ENCODE results near the gene ADAMTS17. TPM values are rescaled to one million over a fixed set of nuclear protein-coding genes. Genes with fewer than 3 reads are reported as not detected.

ADAMTS17 gene
- total RNA-seq, 1 experiment from 2014 or later = 4.2 TPM

- Histone ChIP-seq H3K27ac (ENCODE audit: low read depth, low read length) (no peak overlapping the region), H3K4me3 (replicated peaks in 1 of 2; ENCODE audit: low read depth in 1 of 2, low read length in 2 of 2) (no peak overlapping the region), H3K79me2 (ENCODE audit: insufficient read depth, low read length) (no peaks in the 10 kb centered on the region), H3K9me3 (ENCODE audit: control insufficient read depth in 1 of 2, insufficient read depth in 1 of 2, low read depth in 1 of 2, low read length in 2 of 2) (no peaks in the 10 kb centered on the region), H3K27me3 (ENCODE audit: insufficient read depth, low read length) (no peaks in the 10 kb centered on the region), H3K9me2 (ENCODE audit: insufficient read depth) (no peaks in the 10 kb centered on the region), H3K4me1 (ENCODE audit: control insufficient read depth in 1 of 2, insufficient read depth in 2 of 2, low read length in 2 of 2) (no peaks in the 10 kb centered on the region), H3K36me3 (ENCODE audit: control insufficient read depth in 1 of 2, insufficient read depth in 2 of 2, low read length in 2 of 2) (no peaks in the 10 kb centered on the region), H3K4me2 (ENCODE audit: low read length) (no peak overlapping the region), H4K20me1 (ENCODE audit: insufficient read depth) (no peaks in the 10 kb centered on the region), H2AFZ (ENCODE audit: low read depth, low read length, poor library complexity, severe bottlenecking) (no peak overlapping the region), H3K9ac (ENCODE audit: low read length) (no peak overlapping the region)
- BruUV-seq (replicated peaks) = no TSS peak
- CTCF ChIA-PET = no interaction called here
- intact Hi-C loops (cut with micrococcal nuclease) = no loop called here
- RAD21 ChIA-PET (ENCODE audit: low non-redundant PET in 1 of 2, low total read pairs in 2 of 2, uncharacterized antibody in 2 of 2, unreplicated experiment in 2 of 2) = no interaction called here
- DNase-seq (ENCODE audit: low read depth, low spot score) = no peak
- TF ChIP-seq FOSL1 (IDR thresholded peaks at IDR 0.05; ENCODE audit: low read depth) (no peak), TCF7L2 (IDR thresholded peaks at IDR 0.05; ENCODE audit: borderline replicate concordance, extremely low read depth, insufficient read depth, insufficient read length) (no peak)
- no peak for ATAC-seq
- POLR2A ChIA-PET = no interaction called here
Measured at GRCh38 chr15:100186960-100187359, 154.8 kb downstream of the ADAMTS17 start.

- DNase-seq (ENCODE audit: low read depth, low spot score) (no peak), ATAC-seq (no peak)
- H3K9ac ChIP-seq (ENCODE audit: low read length) = no peak overlapping the region
- H3K9me2 ChIP-seq (ENCODE audit: insufficient read depth) = no peaks in the 10 kb centered on the region
- no peak overlapping the region for H3K4me2 ChIP-seq (ENCODE audit: low read length)
- intact Hi-C loops (cut with micrococcal nuclease) = no loop called here
- H3K4me3 ChIP-seq (replicated peaks in 1 of 2; ENCODE audit: low read depth in 1 of 2, low read length in 2 of 2) = no peak overlapping the region
- H2AFZ ChIP-seq (ENCODE audit: low read depth, low read length, poor library complexity, severe bottlenecking) = no peak overlapping the region
- BruUV-seq (replicated peaks) = no TSS peak
- CTCF ChIA-PET = no interaction called here
- no peaks in the 10 kb centered on the region for H3K27me3 ChIP-seq (ENCODE audit: insufficient read depth, low read length)
- H3K9me3 ChIP-seq (ENCODE audit: control insufficient read depth in 1 of 2, insufficient read depth in 1 of 2, low read depth in 1 of 2, low read length in 2 of 2) = no peaks in the 10 kb centered on the region
- POLR2A ChIA-PET = no interaction called here
- H3K27ac ChIP-seq (ENCODE audit: low read depth, low read length) = no peak overlapping the region
- no peaks in the 10 kb centered on the region for H3K79me2 ChIP-seq (ENCODE audit: insufficient read depth, low read length)
- H3K36me3 ChIP-seq (ENCODE audit: control insufficient read depth in 1 of 2, insufficient read depth in 2 of 2, low read length in 2 of 2) = no peaks in the 10 kb centered on the region
- H4K20me1 ChIP-seq (ENCODE audit: insufficient read depth) = no peaks in the 10 kb centered on the region
- no peaks in the 10 kb centered on the region for H3K4me1 ChIP-seq (ENCODE audit: control insufficient read depth in 1 of 2, insufficient read depth in 2 of 2, low read length in 2 of 2)
- RAD21 ChIA-PET (ENCODE audit: low non-redundant PET in 1 of 2, low total read pairs in 2 of 2, uncharacterized antibody in 2 of 2, unreplicated experiment in 2 of 2) = no interaction called here
- TF ChIP-seq RAD21 (IDR thresholded peaks at IDR 0.05; ENCODE audit: low read depth) = no peak
- TF ChIP-seq ZNF274 (IDR thresholded peaks at IDR 0.05; ENCODE audit: low read depth, low read length) = no peak
- TF ChIP-seq CBX3 (IDR thresholded peaks at IDR 0.05; ENCODE audit: low read depth) = no peak
- TF ChIP-seq MAX (IDR thresholded peaks at IDR 0.05) = no peak
- TF ChIP-seq ZFX (IDR thresholded peaks at IDR 0.05) = no peak
- no peak for TF ChIP-seq REST (IDR thresholded peaks at IDR 0.05; ENCODE audit: low read depth)
- no peak for TF ChIP-seq SIN3A (IDR thresholded peaks at IDR 0.05; ENCODE audit: low read depth)
- no peak for TF ChIP-seq POLR2AphosphoS5 (IDR thresholded peaks at IDR 0.05; ENCODE audit: low read depth, low read length)
- no peak for TF ChIP-seq JUND (IDR thresholded peaks at IDR 0.05)
- no peak for TF ChIP-seq ELF1 (IDR thresholded peaks at IDR 0.05; ENCODE audit: borderline replicate concordance, low read depth)
- TF ChIP-seq CEBPB (IDR thresholded peaks at IDR 0.05; ENCODE audit: low read depth) = no peak
- TF ChIP-seq TCF7L2 (IDR thresholded peaks at IDR 0.05; ENCODE audit: borderline replicate concordance, extremely low read depth, insufficient read depth, insufficient read length) = no peak
- TF ChIP-seq ZBTB33 (IDR thresholded peaks at IDR 0.05; ENCODE audit: extremely low read depth, insufficient replicate concordance, low read length) = no peak
Measured at GRCh38 chr15:100186366-100186765, 155.4 kb downstream of the ADAMTS17 start.

All from HCT116 (cell line).